IPS-NIHi7 (cell line): Measurements from ENCODE around the gene PXMP2.

ENCODE experiments used
- DNase-seq: peaks from one replicate; pipeline ENCODE4 v3.0.0; 2012; ENCODE audit warnings: mixed read lengths; ENCODE audit errors: extremely low spot score

Gene PXMP2

GRCh38 chr12:132660052-132660451 lies 27.3 kb upstream of the PXMP2 start:
- DNase-seq, result no peak

GRCh38 chr12:132660996-132661395 lies 26.4 kb upstream of the PXMP2 start:
- no peak for DNase-seq

- no peak for DNase-seq
These were observed 25.4 kb upstream of the PXMP2 start for GRCh38 chr12:132661972-132662371.

GRCh38 chr12:132662901-132663755 lies 24.3 kb upstream of the PXMP2 start:
- no peak for DNase-seq

- no peak for DNase-seq
These were observed 22.9 kb upstream of the PXMP2 start for GRCh38 chr12:132664206-132665148.

GRCh38 chr12:132665149-132665491 lies 22.3 kb upstream of the PXMP2 start:
- no peak for DNase-seq

- DNase-seq, result no peak
These were observed 21.6 kb upstream of the PXMP2 start for GRCh38 chr12:132665794-132666193.

- DNase-seq, result no peak
These were observed 18.9 kb upstream of the PXMP2 start for GRCh38 chr12:132668191-132669088.

- no peak for DNase-seq
These were observed 18.1 kb upstream of the PXMP2 start for GRCh38 chr12:132669166-132669879.

- DNase-seq, result no peak
These were observed 15.3 kb upstream of the PXMP2 start for GRCh38 chr12:132672116-132672515.

- DNase-seq, result no peak
These were observed 14.7 kb upstream of the PXMP2 start for GRCh38 chr12:132672678-132673077.

GRCh38 chr12:132673288-132674179 lies 13.9 kb upstream of the PXMP2 start:
- no peak for DNase-seq

GRCh38 chr12:132674561-132674960 lies 12.8 kb upstream of the PXMP2 start:
- no peak for DNase-seq

GRCh38 chr12:132675757-132676432 lies 11.5 kb upstream of the PXMP2 start:
- no peak for DNase-seq

- DNase-seq, result no peak
These were observed 9.9 kb upstream of the PXMP2 start for GRCh38 chr12:132677492-132677891.

- DNase-seq, result no peak
These were observed 2.0 kb upstream of the PXMP2 start for GRCh38 chr12:132685400-132685799.

GRCh38 chr12:132686825-132687210 lies 569 bp upstream of the PXMP2 start:
- DNase-seq, result no peak

- DNase-seq, result no peak
These were observed 1.8 kb downstream of the PXMP2 start for GRCh38 chr12:132689227-132689626.

GRCh38 chr12:132690112-132690511 lies 2.7 kb downstream of the PXMP2 start:
- DNase-seq, result no peak
